Measurements from ENCODE around the gene ENG. TPM values are rescaled to one million over a fixed set of nuclear protein-coding genes. Genes with fewer than 3 reads are reported as not detected.

The ENG gene
- total and polyA plus RNA-seq, 11 donors: 116 to 252 (median 144) TPM

DNA sequence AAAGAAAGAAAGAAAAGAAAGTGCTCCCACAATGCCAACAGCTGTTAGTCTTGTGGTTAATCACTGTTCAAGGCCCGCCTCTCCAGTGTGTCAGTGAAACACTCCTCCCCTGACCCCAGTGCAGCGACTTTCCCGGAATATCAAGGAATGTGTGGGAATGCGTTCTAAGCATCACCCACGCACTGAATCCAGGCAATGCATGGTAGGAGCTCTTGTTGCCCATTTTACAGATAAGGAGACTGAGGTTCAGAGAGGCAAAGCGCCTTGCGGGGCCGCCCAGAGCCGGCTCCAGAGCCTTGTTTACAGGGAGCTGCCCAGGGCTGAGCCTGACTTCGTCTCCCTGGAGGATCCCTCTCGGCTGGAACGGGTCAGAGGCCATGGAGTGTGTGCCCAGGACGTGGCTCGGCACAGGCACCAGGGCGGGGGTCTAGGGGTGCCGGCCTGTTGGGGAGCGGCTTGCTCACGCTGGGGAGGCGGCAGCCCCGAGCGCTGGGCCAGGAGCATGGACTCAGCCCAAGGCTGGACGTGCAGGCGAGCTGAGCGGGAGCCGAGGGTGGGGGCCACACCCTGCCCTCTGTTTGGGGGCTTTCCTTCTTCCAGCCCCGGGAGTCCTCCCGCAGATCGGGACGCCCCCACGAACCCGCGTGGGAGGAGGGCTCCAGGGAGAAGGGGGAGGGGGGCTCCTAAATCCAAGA lies 44.1 kb upstream of the ENG start:
- Histone ChIP-seq H3K27ac (peak overlapping the region; percentile 84 to 97 (median 93)), H3K4me1 (peaks cover 0 to 49% (median 38%) of the 10 kb centered on the region in 12 donors), H3K9me3 (peaks cover 0 to 6% (median 0%) of the 10 kb centered on the region in 12 donors), H3K36me3 (peaks cover 0 to 29% (median 27%) of the 10 kb centered on the region in 9 donors), H3K4me3 (peak overlapping the region; percentile 49 to 98 (median 94)), H3K27me3 (no peaks in the 10 kb centered on the region)
- TF ChIP-seq, protein P1, sequence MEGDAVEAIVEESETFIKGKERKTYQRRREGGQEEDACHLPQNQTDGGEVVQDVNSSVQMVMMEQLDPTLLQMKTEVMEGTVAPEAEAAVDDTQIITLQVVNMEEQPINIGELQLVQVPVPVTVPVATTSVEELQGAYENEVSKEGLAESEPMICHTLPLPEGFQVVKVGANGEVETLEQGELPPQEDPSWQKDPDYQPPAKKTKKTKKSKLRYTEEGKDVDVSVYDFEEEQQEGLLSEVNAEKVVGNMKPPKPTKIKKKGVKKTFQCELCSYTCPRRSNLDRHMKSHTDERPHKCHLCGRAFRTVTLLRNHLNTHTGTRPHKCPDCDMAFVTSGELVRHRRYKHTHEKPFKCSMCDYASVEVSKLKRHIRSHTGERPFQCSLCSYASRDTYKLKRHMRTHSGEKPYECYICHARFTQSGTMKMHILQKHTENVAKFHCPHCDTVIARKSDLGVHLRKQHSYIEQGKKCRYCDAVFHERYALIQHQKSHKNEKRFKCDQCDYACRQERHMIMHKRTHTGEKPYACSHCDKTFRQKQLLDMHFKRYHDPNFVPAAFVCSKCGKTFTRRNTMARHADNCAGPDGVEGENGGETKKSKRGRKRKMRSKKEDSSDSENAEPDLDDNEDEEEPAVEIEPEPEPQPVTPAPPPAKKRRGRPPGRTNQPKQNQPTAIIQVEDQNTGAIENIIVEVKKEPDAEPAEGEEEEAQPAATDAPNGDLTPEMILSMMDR (IDR thresholded peaks at IDR 0.05): no peak
- peak in 1 of 2 donors; percentile 10 for TF ChIP-seq POLR2A (IDR thresholded peaks at IDR 0.05)
- WGBS, 4 donors: 10 to 22% (median 17%) methylated on average over 23 to 32 of the region's 32 CpGs
- ATAC-seq: peak in 3 of 4 donors; percentile 47 to 65 (median 61)
- intact Hi-C loops (cut with DNase I): no loop called here
- DNase-seq: peak in 3 of 5 donors; percentile 65 to 74 (median 73)

DNA sequence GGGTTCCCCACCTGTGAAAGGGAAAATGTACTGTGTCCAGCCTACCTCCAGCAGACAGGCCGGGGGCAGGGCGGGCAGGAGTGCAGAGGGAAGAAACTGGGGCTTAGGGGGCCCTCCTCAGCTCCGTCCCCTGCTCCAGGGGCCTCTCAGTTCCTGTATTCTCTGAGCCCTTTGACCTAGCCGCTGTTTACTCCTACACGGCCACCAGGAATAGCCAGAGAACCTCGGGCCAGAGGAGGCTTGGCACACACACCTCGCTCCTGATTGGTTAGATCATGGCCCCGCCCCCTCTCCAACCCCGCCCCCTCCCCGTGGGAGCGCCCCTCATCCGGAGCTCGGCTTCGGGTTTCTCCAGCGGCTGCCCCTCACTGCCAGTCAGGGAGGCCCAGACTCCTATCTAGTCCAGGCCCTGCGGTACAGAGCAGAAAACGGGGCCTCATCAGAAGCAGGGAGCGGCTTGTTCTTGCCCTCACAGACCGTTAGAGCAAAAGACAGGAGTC lies 42.8 kb upstream of the ENG start:
- Histone ChIP-seq H3K4me3 (peak overlapping the region in 10 of 12 donors; percentile 25 to 98 (median 96)), H3K27me3 (no peaks in the 10 kb centered on the region), H3K27ac (peak overlapping the region; percentile 84 to 97 (median 93)), H3K36me3 (peaks cover 0 to 42% (median 40%) of the 10 kb centered on the region in 9 donors), H3K9me3 (peaks cover 0 to 14% (median 8%) of the 10 kb centered on the region in 12 donors), H3K4me1 (peaks cover 0 to 40% (median 31%) of the 10 kb centered on the region in 12 donors)
- ATAC-seq (peak; percentile 80 to 93 (median 84)), DNase-seq (peak; percentile 85 to 91 (median 87))
- TF ChIP-seq, protein P1 (IDR thresholded peaks at IDR 0.05): no peak
- peak in 1 of 2 donors; percentile 11 for TF ChIP-seq POLR2A (IDR thresholded peaks at IDR 0.05)
- WGBS, 4 donors: 9 to 24% (median 13%) methylated on average over 7 to 19 of the region's 19 CpGs
- intact Hi-C loops (cut with DNase I): no loop called here

DNA sequence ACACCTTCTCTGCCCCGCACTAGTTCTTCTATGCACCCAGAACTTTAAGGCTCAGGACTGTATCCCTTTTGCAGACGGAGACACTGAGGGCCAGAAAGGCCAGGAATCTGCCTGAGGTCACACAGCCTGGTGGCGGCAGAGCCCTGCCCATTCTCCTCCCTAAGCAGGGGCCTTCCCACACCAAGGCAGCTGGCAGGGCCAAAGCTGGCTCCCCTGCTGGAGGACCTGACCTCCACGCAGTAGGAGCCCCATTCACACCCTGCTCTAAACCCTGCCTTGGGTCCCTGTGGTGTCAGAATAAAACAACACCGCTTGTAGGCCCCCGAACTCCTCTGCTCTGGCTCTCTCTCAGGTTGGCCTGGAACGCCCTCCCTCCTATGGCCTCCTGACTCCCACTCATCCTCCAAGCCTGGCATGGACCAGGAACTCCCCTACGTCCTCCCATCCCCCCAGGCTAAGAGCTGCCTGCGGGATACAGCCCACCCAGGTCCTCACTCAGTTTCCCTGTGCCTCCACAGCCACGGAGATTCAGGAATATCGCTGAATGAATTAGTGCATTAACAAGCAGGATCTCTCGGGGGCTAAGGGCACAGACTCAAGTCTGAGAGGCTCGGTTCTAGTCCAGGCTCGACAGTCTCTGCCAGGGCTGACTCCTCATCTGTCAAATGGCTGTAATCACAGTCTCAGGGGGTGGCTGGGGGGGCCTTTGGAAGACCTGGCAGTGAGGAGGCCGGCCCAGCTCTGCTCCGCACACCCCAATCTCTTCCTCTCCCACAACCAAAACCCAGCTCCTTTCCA lies 42.1 kb upstream of the ENG start:
- intact Hi-C loops (cut with DNase I): no loop called here
- Histone ChIP-seq H3K36me3 (peaks cover 0 to 48% (median 46%) of the 10 kb centered on the region in 9 donors), H3K9me3 (peaks cover 0 to 14% (median 8%) of the 10 kb centered on the region in 12 donors), H3K27me3 (no peaks in the 10 kb centered on the region), H3K27ac (peak overlapping the region; percentile 84 to 97 (median 93)), H3K4me3 (peak overlapping the region in 10 of 12 donors; percentile 25 to 98 (median 96)), H3K4me1 (peaks cover 0 to 40% (median 31%) of the 10 kb centered on the region in 12 donors)
- DNase-seq (peak in 1 of 5 donors; percentile 45), ATAC-seq (no peak)
- 58 to 75% (median 69%) methylated on average over 14 to 16 of the region's 16 CpGs for WGBS, 4 donors
- TF ChIP-seq, protein P1 (IDR thresholded peaks at IDR 0.05): no peak
- no peak for TF ChIP-seq POLR2A (IDR thresholded peaks at IDR 0.05)

Data from heart left ventricle (tissue), 16 donors.